HCT116 (cell line): ENCODE data around the gene FITM2.

ENCODE experiments used
- ATF3 ChIP-seq: IDR thresholded peaks from 2 replicates; pipeline ENCODE4 v1.6.1; 2012
- CTCF ChIP-seq, 3 experiments: fragments of 200-600 bp in 1 of 3; sonication (generic) in 1 of 3; IDR thresholded peaks in 2 of 3; conservative IDR thresholded peaks in 1 of 3; 2 replicates each; pipeline ENCODE4 v1.5.1; 2012 to 2017; ENCODE audit warnings: low read depth in 2 of 3, low read length in 2 of 3, antibody characterized with exemption in 1 of 3, borderline replicate concordance in 1 of 3, control low read depth in 1 of 3, mild to moderate bottlenecking in 1 of 3, mixed read lengths in 1 of 3, mixed run types in 1 of 3, moderate library complexity in 1 of 3; ENCODE audit not compliant: insufficient read depth in 1 of 3

DNA sequence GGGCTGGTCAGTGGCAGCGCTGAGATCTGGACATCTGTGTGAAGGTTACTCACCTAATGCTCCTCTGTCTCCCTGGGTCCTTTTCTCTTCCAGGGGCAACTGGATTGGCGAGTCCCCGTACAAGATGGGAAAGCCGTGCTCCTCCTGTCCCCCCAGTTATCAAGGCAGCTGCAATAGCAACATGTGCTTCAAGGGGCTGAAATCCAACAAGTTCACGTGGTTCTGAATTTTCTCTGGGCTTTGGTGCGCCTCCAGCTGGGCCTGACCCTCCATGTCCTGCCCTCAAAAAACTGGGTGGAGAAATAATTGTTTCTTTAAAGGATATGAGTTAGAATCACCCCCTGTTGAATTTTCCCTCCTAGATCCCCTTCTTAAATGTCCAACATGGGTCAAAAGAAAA is 39.6 kb upstream of the FITM2 start:
- TF ChIP-seq CTCF (IDR thresholded peaks at IDR 0.05 in 2 of 3, conservative IDR thresholded peaks at IDR 0.05 in 1 of 3; ENCODE audit: borderline replicate concordance in 1 of 3, insufficient read depth in 1 of 3, low read depth in 2 of 3, low read length in 2 of 3) (no peak), ATF3 (no peak)
